CD1c-positive myeloid dendritic cell (primary cell): ENCODE results near the gene ANKRD6.
"Not testable (repeated sequence)": the region's sequence is repeated elsewhere in the genome, so short reads cannot be mapped to it uniquely, and the experiment has no call there.

Experiments
- DNase-seq: peaks from one replicate; pipeline ENCODE4 v3.0.0-alpha.2; 2016; ENCODE audit errors: extremely low spot score

Gene ANKRD6

GRCh38 chr6:89432875-89433251 lies at the start of gene ANKRD6:
TSS of gene ANKRD6 (plus strand) at chr6:89433152. CDS start at chr6:89566977, 133,825 bp downstream.
- peak; percentile 90 for DNase-seq

- DNase-seq, result no peak
Observed at GRCh38 chr6:89385156-89385667, 47.7 kb upstream of the ANKRD6 start.

- no peak for DNase-seq
Observed at GRCh38 chr6:89385846-89386245, 47.1 kb upstream of the ANKRD6 start.

GRCh38 chr6:89386917-89387491 lies 45.9 kb upstream of the ANKRD6 start:
- no peak for DNase-seq

- DNase-seq, result no peak
Observed at GRCh38 chr6:89387516-89388201, 45.3 kb upstream of the ANKRD6 start.

- no peak for DNase-seq
Observed at GRCh38 chr6:89388846-89389245, 44.1 kb upstream of the ANKRD6 start.

- no peak for DNase-seq
Observed at GRCh38 chr6:89392823-89393222, 40.1 kb upstream of the ANKRD6 start.

- DNase-seq, result no peak
Observed at GRCh38 chr6:89393659-89394058, 39.3 kb upstream of the ANKRD6 start.

- not testable (repeated sequence) for DNase-seq
Observed at GRCh38 chr6:89397884-89398283, 35.1 kb upstream of the ANKRD6 start.

GRCh38 chr6:89398762-89399525 lies 34.0 kb upstream of the ANKRD6 start:
- no peak for DNase-seq

- DNase-seq, result no peak
Observed at GRCh38 chr6:89400050-89400449, 32.9 kb upstream of the ANKRD6 start.

- DNase-seq, result no peak
Observed at GRCh38 chr6:89400912-89401399, 32.0 kb upstream of the ANKRD6 start.

- no peak for DNase-seq
Observed at GRCh38 chr6:89402776-89403175, 30.2 kb upstream of the ANKRD6 start.

- DNase-seq, result no peak
Observed at GRCh38 chr6:89404512-89404911, 28.4 kb upstream of the ANKRD6 start.

GRCh38 chr6:89406141-89406540 lies 26.8 kb upstream of the ANKRD6 start:
- DNase-seq, result peak; percentile 21

- no peak for DNase-seq
Observed at GRCh38 chr6:89409461-89410035, 23.4 kb upstream of the ANKRD6 start.

GRCh38 chr6:89410231-89410761 lies 22.7 kb upstream of the ANKRD6 start:
- peak; percentile 21 for DNase-seq

- peak; percentile 33 for DNase-seq
Observed at GRCh38 chr6:89410788-89411144, 22.2 kb upstream of the ANKRD6 start.

GRCh38 chr6:89411145-89412070 lies 21.5 kb upstream of the ANKRD6 start:
- DNase-seq, result peak; percentile 40

- DNase-seq, result peak; percentile 81
Observed at GRCh38 chr6:89412071-89413005, 20.6 kb upstream of the ANKRD6 start, which contains the start of gene RRAGD. TSS of gene RRAGD (minus strand) at chr6:89412273. CDS start at chr6:89411993, 280 bp downstream.
